Fibroblast of villous mesenchyme (primary cell): ENCODE results near the gene CHI3L2. TPM values are rescaled to one million over a fixed set of nuclear protein-coding genes. Genes with fewer than 3 reads are reported as not detected.

ENCODE experiments used
- DNase-seq: peaks from one replicate; pipeline ENCODE4 v3.0.0-alpha.2; 2010; ENCODE audit warnings: low read depth
- H3K4me3 ChIP-seq: 2 replicates; pipeline ENCODE4 v1.5.1; 2011; ENCODE audit warnings: low read depth, mild to moderate bottlenecking, low read length
- total RNA-seq: library from RNA; depleted of rRNA; stranded (reverse); fragments of >200 nt; gene quantifications from 2 replicates; pipeline ENCODE4 v1.2.3, GENCODE V29; 2012
- TF ChIP-seq, protein P1 (sequence below): IDR thresholded peaks from 2 replicates; pipeline ENCODE4 v1.5.1; 2012; ENCODE audit warnings: low read depth, mild to moderate bottlenecking, low read length; ENCODE audit not compliant: insufficient read depth

The CHI3L2 gene
- total RNA-seq, 1 donor: not detected

- TF ChIP-seq, protein P1, sequence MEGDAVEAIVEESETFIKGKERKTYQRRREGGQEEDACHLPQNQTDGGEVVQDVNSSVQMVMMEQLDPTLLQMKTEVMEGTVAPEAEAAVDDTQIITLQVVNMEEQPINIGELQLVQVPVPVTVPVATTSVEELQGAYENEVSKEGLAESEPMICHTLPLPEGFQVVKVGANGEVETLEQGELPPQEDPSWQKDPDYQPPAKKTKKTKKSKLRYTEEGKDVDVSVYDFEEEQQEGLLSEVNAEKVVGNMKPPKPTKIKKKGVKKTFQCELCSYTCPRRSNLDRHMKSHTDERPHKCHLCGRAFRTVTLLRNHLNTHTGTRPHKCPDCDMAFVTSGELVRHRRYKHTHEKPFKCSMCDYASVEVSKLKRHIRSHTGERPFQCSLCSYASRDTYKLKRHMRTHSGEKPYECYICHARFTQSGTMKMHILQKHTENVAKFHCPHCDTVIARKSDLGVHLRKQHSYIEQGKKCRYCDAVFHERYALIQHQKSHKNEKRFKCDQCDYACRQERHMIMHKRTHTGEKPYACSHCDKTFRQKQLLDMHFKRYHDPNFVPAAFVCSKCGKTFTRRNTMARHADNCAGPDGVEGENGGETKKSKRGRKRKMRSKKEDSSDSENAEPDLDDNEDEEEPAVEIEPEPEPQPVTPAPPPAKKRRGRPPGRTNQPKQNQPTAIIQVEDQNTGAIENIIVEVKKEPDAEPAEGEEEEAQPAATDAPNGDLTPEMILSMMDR: peak; percentile 32
- DNase-seq: no peak
- no peak overlapping the region for H3K4me3 ChIP-seq
Observed at GRCh38 chr1:111197598-111198284, 29.8 kb upstream of the CHI3L2 start.

- TF ChIP-seq, protein P1: no peak
- no peak for DNase-seq
- H3K4me3 ChIP-seq: no peak overlapping the region
Observed at GRCh38 chr1:111198836-111199235, 28.7 kb upstream of the CHI3L2 start.

DNA sequence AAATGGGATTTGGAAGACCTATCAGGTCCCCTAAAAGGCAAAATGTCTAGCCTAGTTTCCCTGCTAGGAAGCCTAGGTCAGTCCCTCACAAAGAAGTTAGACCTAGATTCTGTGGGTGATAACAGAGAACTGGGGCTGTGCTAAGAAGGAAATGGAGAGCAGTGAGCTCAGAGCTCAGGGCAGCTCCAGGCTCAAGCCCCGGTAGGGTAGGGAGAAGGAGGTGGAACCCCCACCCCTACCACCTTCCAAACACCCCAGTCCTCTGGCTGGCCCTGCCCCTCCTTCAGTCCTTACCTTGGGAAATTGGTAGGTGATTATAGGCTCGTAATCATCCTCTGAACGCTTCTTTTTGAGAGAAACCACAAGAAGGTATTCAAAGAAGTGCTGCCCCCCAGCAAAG is 28.2 kb upstream of the CHI3L2 start:
- DNase-seq: no peak
- H3K4me3 ChIP-seq: no peak overlapping the region
- TF ChIP-seq, protein P1: no peak

DNA sequence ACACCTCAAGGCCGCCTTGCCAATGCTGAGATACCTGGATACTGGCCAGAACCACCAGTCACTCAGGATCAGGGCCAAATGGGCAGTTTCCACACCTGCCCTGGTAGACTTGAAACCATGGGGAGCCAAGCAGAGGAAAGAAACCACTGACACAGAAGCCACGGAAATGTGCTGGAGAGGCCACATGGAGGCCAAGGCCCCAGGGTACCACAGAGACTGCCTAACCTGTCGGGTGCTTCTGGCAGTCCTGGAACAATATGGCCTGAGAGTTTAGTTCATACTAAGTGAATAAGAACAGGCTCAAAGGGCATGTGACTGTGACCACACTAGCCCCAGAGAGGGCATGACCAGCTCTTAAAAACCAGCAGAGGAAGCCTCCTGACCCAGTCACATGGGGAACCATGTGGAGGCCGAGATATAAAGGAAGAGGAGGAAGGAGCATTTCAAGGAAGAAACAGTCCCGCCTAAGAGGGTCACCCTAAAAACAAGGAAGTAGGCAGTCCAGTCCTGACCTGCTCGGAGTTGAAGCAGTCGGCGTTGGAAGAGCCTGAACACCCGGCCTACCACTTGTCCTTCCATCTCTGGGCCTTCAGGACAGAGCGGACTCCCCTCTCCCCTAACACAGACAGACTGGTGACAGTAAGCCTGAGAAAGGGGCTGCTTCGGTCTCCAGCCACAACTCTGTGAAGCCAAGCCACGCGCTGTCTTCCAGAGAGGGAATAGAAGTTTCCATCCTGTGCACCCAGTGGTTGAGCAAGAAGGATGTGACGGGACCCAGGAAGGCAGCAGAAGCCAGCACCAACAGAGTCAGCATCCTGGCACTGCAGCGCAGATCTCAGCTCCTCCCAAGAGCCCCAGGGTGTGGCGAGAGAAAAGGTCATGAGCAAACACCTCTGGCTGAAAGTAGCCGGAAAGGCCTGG is 27.4 kb upstream of the CHI3L2 start, which contains the start of gene DENND2D:
Gene DENND2D (minus strand): TSS at position 766 of the 921 bp plus-strand sequence. CDS start 187 bp downstream, at position 579.
- DNase-seq: no peak
- TF ChIP-seq, protein P1: no peak
- no peak within 1 kb of the TSS for H3K4me3 ChIP-seq

DNA sequence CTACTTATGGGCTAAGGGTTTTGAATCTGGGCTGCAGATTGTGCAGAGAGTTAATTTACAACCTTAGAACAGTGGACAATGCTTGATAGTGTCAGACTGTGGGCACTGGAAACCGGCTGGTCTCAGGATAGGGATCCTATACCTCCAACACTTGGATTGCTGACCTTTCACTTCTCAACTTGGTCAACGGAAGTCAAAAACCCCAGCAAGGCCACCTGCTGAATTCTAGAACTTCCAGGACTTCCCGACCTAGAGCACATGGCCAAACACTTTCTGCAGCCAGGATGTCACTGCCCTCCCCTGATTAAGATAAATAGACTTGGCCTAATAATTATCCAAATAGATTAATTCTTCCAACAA is 26.7 kb upstream of the CHI3L2 start:
- TF ChIP-seq, protein P1: no peak
- no peak overlapping the region for H3K4me3 ChIP-seq
- no peak for DNase-seq

GRCh38 chr1:111201275-111202090 is 26.0 kb upstream of the CHI3L2 start:
- TF ChIP-seq, protein P1: no peak
- peak; percentile 43 for DNase-seq
- no peak overlapping the region for H3K4me3 ChIP-seq
